Activated CD4-positive, alpha-beta T cell treated with anti-CD3 and anti-CD28 coated beads, Interleukin-2, amount 10 ng/mL, durations not matched to agents 24 days and 14 days (primary cell): ENCODE data around the gene ZNF35. TPM values are rescaled to one million over a fixed set of nuclear protein-coding genes. Genes with fewer than 3 reads are reported as not detected.
"Not testable (repeated sequence)": the region's sequence is repeated elsewhere in the genome, so short reads cannot be mapped to it uniquely, and the experiment has no call there.

ENCODE experiments used
- DNase-seq: peaks from one replicate; pipeline ENCODE4 v3.0.0; 2022
- H3K27ac Mint-ChIP-seq: one replicate; pipeline ENCODE4 v1.8.0; 2022; ENCODE audit warnings: mild to moderate bottlenecking, mixed read lengths
- H3K27me3 Mint-ChIP-seq: one replicate; pipeline ENCODE4 v1.8.0; 2022; ENCODE audit warnings: mixed read lengths
- H3K36me3 Mint-ChIP-seq: one replicate; pipeline ENCODE4 v1.8.0; 2022; ENCODE audit warnings: low read depth, mild to moderate bottlenecking, mixed read lengths
- H3K4me1 Mint-ChIP-seq: one replicate; pipeline ENCODE4 v1.8.0; 2021; ENCODE audit warnings: mixed read lengths
- H3K4me3 Mint-ChIP-seq: one replicate; pipeline ENCODE4 v1.8.0; 2022; ENCODE audit warnings: mild to moderate bottlenecking, moderate library complexity, mixed read lengths
- H3K9me3 Mint-ChIP-seq: one replicate; pipeline ENCODE4 v1.8.0; 2021; ENCODE audit warnings: mixed read lengths
- intact Hi-C: fragments of 100-400 bp; cut with micrococcal nuclease; formaldehyde crosslinking; loops from one replicate; pipeline ENCODE4 v1.15.1; 2023
- total RNA-seq: library from RNA; stranded (reverse); gene quantifications from 2 replicates; pipeline ENCODE4 v1.2.3, GENCODE V29; 2022

The ZNF35 gene
- total RNA-seq, 1 donor from 2014 or later = 4.8 TPM

DNA sequence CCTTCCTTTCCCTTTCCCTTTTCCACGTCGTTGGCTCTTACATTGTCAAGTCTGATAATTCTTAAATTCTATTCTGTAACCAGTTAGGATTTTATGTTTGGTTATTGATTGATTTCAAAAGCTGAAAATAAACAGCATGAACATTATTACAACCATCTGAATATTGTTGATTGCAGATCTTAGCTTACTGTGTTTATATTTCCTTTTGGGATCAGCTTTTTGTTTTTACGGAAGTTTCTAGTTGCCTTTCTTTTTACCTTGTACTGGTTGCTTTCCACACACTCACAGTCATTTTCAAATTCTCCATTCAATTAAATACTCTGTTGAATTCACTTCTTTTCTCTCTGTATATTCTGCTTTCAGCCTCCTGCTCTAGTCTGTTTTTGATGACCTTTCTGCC lies 16.6 kb downstream of the ZNF35 start:
- intact Hi-C loops = no loop called here
- Mint-ChIP-seq H3K27ac (no peak overlapping the region), H3K4me1 (no peaks in the 10 kb centered on the region), H3K9me3 (peaks cover 44% of the 10 kb centered on the region), H3K27me3 (no peaks in the 10 kb centered on the region), H3K4me3 (no peak overlapping the region), H3K36me3 (peaks cover 9% of the 10 kb centered on the region)
- DNase-seq = no peak

DNA sequence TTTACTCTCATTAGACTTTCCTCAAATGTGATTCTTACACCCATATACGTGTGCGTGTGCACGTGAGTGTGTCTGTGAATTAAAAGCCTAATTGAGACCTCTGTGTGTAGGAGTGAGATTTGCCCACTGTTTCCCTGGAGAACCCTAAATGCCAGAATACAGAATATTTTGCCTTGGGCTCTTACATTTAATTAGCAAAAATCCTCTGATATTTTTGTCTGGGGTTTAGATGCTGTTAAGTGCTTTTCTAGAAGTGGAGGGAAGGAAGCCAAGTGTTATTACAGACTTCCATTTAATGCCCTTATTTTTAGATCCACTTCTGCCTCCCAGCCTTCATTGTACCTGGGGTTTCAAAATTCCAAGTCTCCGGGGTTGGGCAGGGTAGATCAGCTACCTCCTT lies 17.8 kb downstream of the ZNF35 start:
- Mint-ChIP-seq H3K27ac (no peak overlapping the region), H3K4me3 (no peak overlapping the region), H3K27me3 (no peaks in the 10 kb centered on the region), H3K9me3 (peaks cover 44% of the 10 kb centered on the region), H3K36me3 (peaks cover 5% of the 10 kb centered on the region), H3K4me1 (no peaks in the 10 kb centered on the region)
- intact Hi-C loops = no loop called here
- no peak for DNase-seq

DNA sequence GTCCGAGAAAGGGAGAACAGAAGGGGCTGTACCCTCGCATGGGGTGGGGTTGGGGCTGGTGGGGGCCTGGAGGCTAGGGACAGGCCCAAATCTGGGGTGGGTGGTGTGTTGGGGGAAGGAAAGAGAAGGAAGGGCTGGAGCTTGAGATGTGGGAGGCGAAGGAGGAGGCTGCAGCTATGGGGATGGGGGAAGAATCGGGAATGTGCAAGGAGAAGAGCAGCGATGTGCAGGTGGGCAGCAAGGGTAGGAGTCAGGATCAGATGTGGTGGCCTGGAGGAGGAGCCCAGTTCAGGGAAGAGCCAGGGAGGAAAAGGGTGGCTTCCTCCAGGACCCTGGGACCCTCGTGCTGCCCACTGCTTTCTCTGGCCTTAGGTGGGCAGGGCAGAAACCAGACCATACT lies 21.2 kb downstream of the ZNF35 start:
- no peak overlapping the region for H3K4me3 Mint-ChIP-seq
- H3K4me1 Mint-ChIP-seq = no peaks in the 10 kb centered on the region
- intact Hi-C loops = no loop called here
- no peaks in the 10 kb centered on the region for H3K36me3 Mint-ChIP-seq
- H3K9me3 Mint-ChIP-seq = peaks cover 38% of the 10 kb centered on the region
- H3K27ac Mint-ChIP-seq = no peak overlapping the region
- no peak for DNase-seq
- H3K27me3 Mint-ChIP-seq = no peaks in the 10 kb centered on the region

DNA sequence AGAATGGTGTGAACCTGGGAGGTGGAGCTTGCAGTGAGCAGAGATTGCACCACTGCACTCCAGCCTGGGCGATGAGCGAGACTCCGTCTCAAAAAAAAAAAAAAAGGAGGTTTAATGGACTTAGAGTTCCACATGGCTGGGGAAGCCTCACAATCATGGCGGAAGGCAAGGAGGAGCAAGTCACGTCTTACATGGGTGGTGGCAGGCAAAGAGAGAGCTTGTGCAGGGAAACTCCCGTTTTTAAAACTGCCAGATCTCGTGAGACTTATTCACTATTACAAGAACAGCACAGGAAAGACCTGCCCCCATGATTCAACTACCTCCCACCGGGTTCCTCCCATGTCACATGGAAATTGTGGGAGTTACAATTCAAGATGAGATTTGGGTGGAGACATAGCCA lies 24.9 kb downstream of the ZNF35 start:
- H3K9me3 Mint-ChIP-seq = peaks cover 18% of the 10 kb centered on the region
- H3K27me3 Mint-ChIP-seq = not testable (repeated sequence)

DNA sequence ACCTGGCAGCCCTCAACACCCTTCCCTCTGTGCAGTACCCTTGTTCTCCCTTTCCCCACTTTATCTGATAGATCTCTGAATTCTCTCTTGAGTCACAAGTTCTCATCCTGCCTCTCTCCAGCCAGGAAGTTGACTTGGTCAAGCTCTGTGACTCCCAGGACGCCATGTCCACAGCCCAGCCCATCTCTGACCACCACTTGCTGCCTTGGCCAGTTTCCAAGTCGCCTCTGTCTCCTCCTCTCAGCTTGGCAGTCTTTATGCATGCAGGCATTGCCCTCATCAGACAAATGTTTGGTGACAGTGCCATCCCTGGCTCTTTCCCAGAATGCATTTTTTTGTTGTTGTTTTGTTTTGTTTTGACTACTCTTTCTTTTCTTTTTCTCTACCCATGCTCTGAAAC lies 25.7 kb downstream of the ZNF35 start:
- intact Hi-C loops = no loop called here
- no peaks in the 10 kb centered on the region for H3K4me1 Mint-ChIP-seq
- DNase-seq = no peak
- H3K4me3 Mint-ChIP-seq = no peak overlapping the region
- no peaks in the 10 kb centered on the region for H3K27me3 Mint-ChIP-seq
- peaks cover 23% of the 10 kb centered on the region for H3K9me3 Mint-ChIP-seq
- no peak overlapping the region for H3K27ac Mint-ChIP-seq
- no peaks in the 10 kb centered on the region for H3K36me3 Mint-ChIP-seq

More for the DNA sequence above, 24.9 kb downstream of the ZNF35 start:
- H3K4me3 Mint-ChIP-seq, DNase-seq, H3K27ac Mint-ChIP-seq, H3K36me3 Mint-ChIP-seq, intact Hi-C loops, H3K4me1 Mint-ChIP-seq: not testable (repeated sequence)

DNA sequence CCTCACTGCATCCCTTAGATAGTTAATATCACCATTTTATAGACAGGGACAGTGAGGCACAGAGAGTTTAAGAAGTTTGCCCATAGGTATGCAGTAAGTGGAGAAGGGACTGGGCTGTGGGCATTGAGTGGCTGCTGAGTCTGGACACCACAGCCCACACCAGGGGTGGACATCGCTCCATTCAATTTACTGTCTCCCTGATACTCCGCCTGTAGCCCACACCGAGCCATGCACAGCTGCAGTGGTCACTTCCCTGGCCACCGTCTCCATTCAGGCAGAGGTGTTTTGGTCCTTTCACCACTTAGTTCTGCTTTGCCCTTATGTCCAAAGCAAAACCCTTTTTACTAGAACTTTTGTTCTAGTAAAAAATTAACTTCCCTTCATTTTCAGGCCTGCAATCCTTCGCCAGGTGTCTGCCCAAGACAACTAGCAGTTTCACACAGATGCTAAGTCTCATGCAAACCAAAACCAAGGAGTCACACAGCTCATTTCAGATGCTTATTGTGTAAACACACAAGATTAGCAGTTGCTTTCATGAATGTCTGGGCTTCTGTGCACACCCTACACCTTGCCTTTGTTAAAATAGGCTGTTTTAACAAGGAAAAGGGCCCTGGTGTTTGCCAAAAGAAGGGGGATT lies 30.1 kb downstream of the ZNF35 start:
- H3K4me1 Mint-ChIP-seq = no peaks in the 10 kb centered on the region
- no peak overlapping the region for H3K27ac Mint-ChIP-seq
- intact Hi-C loops = no loop called here
- no peak for DNase-seq
- H3K4me3 Mint-ChIP-seq = no peak overlapping the region
- H3K9me3 Mint-ChIP-seq = peaks cover 35% of the 10 kb centered on the region
- no peaks in the 10 kb centered on the region for H3K27me3 Mint-ChIP-seq
- H3K36me3 Mint-ChIP-seq = no peaks in the 10 kb centered on the region

DNA sequence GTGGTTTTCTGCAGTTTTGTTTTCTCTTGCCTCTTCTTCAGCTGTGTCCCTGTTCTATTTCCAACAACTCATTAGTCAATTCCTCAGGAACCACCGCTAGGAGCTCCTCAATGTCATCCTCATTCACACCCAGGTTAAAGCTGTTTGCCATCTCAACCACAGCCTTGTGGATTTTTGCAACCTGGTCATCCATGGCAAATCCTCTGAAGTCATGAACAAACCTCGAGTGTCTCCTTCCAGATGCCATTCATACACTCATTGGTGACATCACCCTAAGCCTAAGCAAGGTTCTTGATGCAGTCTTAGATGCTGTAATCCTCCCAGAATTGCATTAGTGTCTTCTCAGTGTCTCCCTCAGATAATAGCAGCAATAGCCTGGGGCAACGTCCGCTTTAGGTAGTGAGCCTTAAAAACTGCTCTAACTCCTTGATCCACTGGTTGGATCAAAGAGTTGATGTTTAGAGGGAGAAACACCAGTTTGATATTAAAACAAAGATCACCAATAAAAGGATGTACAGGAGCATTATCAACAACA lies 32.5 kb downstream of the ZNF35 start:
- DNase-seq = no peak
- peaks cover 8% of the 10 kb centered on the region for H3K36me3 Mint-ChIP-seq
- H3K4me3 Mint-ChIP-seq = no peak overlapping the region
- intact Hi-C loops = no loop called here
- H3K27ac Mint-ChIP-seq = no peak overlapping the region
- H3K27me3 Mint-ChIP-seq = peaks cover 7% of the 10 kb centered on the region
- peaks cover 46% of the 10 kb centered on the region for H3K9me3 Mint-ChIP-seq
- peaks cover 6% of the 10 kb centered on the region for H3K4me1 Mint-ChIP-seq

DNA sequence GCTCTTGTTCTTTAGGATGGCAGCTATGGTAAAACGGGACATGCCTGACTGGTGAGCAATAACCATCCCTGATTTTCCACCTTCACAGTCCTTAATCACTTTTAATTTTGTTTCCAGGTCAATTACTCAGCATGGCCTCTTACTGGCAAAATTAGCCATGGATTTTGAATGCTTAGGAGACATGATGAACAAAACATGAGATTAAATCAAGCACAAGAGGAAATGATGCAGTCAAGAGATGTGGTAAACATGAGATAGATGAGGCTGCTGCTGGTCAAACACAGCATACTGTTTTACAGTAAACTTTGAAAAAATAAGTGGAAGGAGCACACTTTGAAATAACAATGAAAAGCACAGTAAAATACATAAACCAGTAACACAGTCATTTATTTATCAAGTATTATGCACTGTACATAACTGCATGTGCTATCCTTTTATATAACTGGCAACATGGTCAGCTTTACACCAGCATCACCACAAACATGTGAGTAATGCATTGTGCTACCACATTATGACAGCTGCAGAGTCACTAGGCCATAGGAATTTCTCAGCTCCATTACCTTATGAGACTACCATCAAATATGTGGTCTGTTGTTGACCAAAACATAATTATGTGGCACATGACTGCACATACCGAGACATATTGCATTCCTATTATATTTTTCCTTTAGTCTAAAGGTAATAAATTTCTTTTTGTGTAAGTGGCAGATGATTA lies 33.8 kb downstream of the ZNF35 start:
- DNase-seq = no peak
- Mint-ChIP-seq H3K9me3 (peaks cover 55% of the 10 kb centered on the region), H3K4me1 (peaks cover 6% of the 10 kb centered on the region), H3K4me3 (no peak overlapping the region), H3K36me3 (peaks cover 8% of the 10 kb centered on the region), H3K27ac (no peak overlapping the region), H3K27me3 (peaks cover 7% of the 10 kb centered on the region)
- intact Hi-C loops = no loop called here

DNA sequence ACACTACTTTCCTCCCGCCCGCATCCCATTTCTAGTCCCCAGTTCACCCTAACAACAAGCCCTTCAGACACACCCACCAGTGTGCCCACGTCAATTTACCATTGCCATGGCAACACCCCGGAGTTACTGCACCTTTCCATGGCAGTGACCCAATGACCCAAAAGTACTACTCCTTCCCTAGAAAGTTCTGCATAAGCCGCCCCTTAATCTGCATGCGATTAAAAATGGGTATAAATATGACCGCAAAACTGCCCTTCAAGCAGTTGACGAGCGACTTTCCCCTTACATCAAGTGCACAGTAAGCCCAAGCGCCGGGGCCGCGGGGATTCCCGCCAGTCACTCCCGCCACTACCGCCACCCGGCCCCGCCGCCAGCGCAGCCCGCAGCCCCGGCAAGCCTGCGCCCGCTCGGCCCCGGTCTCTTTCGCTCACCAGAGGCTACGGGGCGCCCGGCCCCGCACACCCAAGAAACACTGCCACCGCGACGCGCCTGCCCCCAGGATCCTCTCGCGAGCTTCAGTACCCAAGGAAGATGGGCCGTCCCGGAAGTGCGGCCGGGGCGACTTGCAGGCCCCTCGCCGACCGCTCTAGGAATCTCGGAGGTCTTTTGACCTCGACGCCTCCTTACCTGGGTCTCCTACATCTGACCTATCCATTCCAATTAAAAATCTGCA lies 36.7 kb downstream of the ZNF35 start:
- peaks cover 9% of the 10 kb centered on the region for H3K27me3 Mint-ChIP-seq
- peaks cover 6% of the 10 kb centered on the region for H3K4me1 Mint-ChIP-seq
- peak overlapping the region; percentile 74 for H3K4me3 Mint-ChIP-seq
- peaks cover 62% of the 10 kb centered on the region for H3K9me3 Mint-ChIP-seq
- peak; percentile 79 for DNase-seq
- H3K36me3 Mint-ChIP-seq = peaks cover 8% of the 10 kb centered on the region
- intact Hi-C loops = no loop called here
- H3K27ac Mint-ChIP-seq = no peak overlapping the region

DNA sequence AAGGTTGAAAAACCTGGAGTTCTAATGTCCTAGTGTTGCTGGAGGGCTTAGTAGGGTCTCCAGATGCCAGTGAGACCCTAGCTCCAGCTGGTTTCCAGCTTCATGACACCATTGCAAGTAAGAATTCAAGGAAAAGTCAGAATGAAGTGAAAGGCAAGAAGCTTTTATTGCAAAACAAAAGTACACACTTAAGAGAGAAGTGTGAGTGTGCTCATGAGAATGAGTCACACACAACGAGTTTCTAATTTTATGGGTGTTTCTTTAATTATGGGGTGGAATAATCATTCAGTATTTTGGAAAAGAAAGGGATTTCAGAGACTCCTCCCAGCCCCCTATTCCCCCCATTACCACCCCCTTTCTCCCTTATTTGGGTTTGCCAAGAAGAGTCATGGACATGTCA lies 39.4 kb downstream of the ZNF35 start:
- no peak for DNase-seq
- H3K27me3 Mint-ChIP-seq = peaks cover 9% of the 10 kb centered on the region
- H3K9me3 Mint-ChIP-seq = peaks cover 57% of the 10 kb centered on the region
- H3K27ac Mint-ChIP-seq = no peak overlapping the region
- no peak overlapping the region for H3K4me3 Mint-ChIP-seq
- H3K36me3 Mint-ChIP-seq = peaks cover 8% of the 10 kb centered on the region
- intact Hi-C loops = no loop called here
- peaks cover 6% of the 10 kb centered on the region for H3K4me1 Mint-ChIP-seq

Other genes with a start within 250 kb of the ZNF35 start
- gene ZNF445, start 171.1 kb upstream of the ZNF35 start, total RNA-seq = 17.7 and 19.8 TPM in 2 replicates
- 0.79 and 0.90 TPM in 2 replicates for gene ZKSCAN7, start 93.5 kb upstream of the ZNF35 start, total RNA-seq
- 0.17 and 0.30 TPM in 2 replicates for gene ZNF660, start 63.8 kb upstream of the ZNF35 start, total RNA-seq
- 10.5 and 10.7 TPM in 2 replicates for gene ZNF197, start 23.7 kb upstream of the ZNF35 start, total RNA-seq
- gene ZNF502, start 63.9 kb downstream of the ZNF35 start, total RNA-seq = 0.47 and 0.82 TPM in 2 replicates
- gene ZNF501, start 80.9 kb downstream of the ZNF35 start, total RNA-seq = 1.1 and 1.4 TPM in 2 replicates
- 40.7 and 47.4 TPM in 2 replicates for gene KIAA1143, start 112.9 kb downstream of the ZNF35 start, total RNA-seq
- gene KIF15, start 113.1 kb downstream of the ZNF35 start, total RNA-seq = 26.5 and 28.3 TPM in 2 replicates
- gene TMEM42, start 213.2 kb downstream of the ZNF35 start, total RNA-seq = 11.6 and 13.0 TPM in 2 replicates
- gene TGM4, start 225.9 kb downstream of the ZNF35 start, total RNA-seq = not detected in 2 replicates